ENCODE measurements around the gene RNF31.
A peak's percentile ranks its signal among the peaks of the same experiment; 100 is the strongest.

Gene RNF31

DNA sequence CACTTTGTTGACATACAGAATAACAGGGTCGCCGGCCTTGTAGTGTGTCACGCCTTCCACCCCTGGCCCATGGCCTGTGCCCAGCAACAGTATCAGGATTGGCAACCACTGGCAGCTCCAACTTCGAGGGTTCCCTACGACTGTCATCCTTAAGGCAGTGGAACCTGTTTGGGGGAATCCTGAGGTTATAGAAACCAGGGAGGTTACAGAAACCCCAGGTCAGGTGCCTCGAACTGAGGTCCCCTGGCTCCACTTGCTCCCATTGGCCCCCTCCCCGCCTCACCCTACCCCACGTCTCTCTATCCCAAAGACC lies 47.5 kb downstream of the RNF31 start:
- no peak overlapping the region for H2AFZ ChIP-seq (ENCODE audit: low read length)
- no peaks in the 10 kb centered on the region for H3K79me2 ChIP-seq (ENCODE audit: insufficient read depth, low read length)
- H3K27me3 ChIP-seq (ENCODE audit: insufficient read depth, low read length) = no peaks in the 10 kb centered on the region
- peaks cover 31% of the 10 kb centered on the region for H3K36me3 ChIP-seq (ENCODE audit: insufficient read depth, low read length)
- H4K20me1 ChIP-seq (ENCODE audit: insufficient read depth, low read length) = no peaks in the 10 kb centered on the region
- H3K9ac ChIP-seq (ENCODE audit: low read length) = peak overlapping the region; percentile 96
- TF ChIP-seq EZH2 (IDR thresholded peaks at IDR 0.05; ENCODE audit: borderline replicate concordance, low read length) = no peak
- TF ChIP-seq CTCF (IDR thresholded peaks at IDR 0.05; ENCODE audit: low read length) = no peak
- H3K4me2 ChIP-seq (ENCODE audit: low read length) = peak overlapping the region; percentile 97
- H3K9me2 ChIP-seq (ENCODE audit: low read depth, low read length) = no peaks in the 10 kb centered on the region
- no peaks in the 10 kb centered on the region for H3F3A ChIP-seq (ENCODE audit: insufficient read depth, low read length)
- H3K4me3 ChIP-seq (ENCODE audit: low read depth, low read length, poor library complexity, severe bottlenecking) = peak overlapping the region; percentile 89
- 0 out of 2 replicates have a peak, but pooled peaks cover 3% of the 10 kb centered on the region for H3K9me3 ChIP-seq (ENCODE audit: low read length)
- peak overlapping the region; percentile 92 for H3K27ac ChIP-seq (ENCODE audit: low read depth, low read length, poor library complexity, severe bottlenecking)
- H3K4me1 ChIP-seq (ENCODE audit: insufficient read depth, low read length, severe bottlenecking) = peaks cover 29% of the 10 kb centered on the region

GRCh38 chr14:24195186-24196070 lies 48.1 kb downstream of the RNF31 start, which contains the start of gene TM9SF1:
TM9SF1 (minus strand) TSS chr14:24195441; CDS start chr14:24195019, 422 bp downstream.
- TF ChIP-seq EZH2 (IDR thresholded peaks at IDR 0.05; ENCODE audit: borderline replicate concordance, low read length) (no peak), CTCF (IDR thresholded peaks at IDR 0.05; ENCODE audit: low read length) (no peak)
- peak within 1 kb of the TSS; percentile 97 for H3K4me2 ChIP-seq (ENCODE audit: low read length)
- no peaks in the 10 kb centered on the region for H3K79me2 ChIP-seq (ENCODE audit: insufficient read depth, low read length)
- H3K27me3 ChIP-seq (ENCODE audit: insufficient read depth, low read length) = no peaks in the 10 kb centered on the region
- peaks cover 34% of the 10 kb centered on the region for H3K36me3 ChIP-seq (ENCODE audit: insufficient read depth, low read length)
- H3K4me1 ChIP-seq (ENCODE audit: insufficient read depth, low read length, severe bottlenecking) = peaks cover 29% of the 10 kb centered on the region
- H3K9ac ChIP-seq (ENCODE audit: low read length) = peak within 1 kb of the TSS; percentile 96
- H3F3A ChIP-seq (ENCODE audit: insufficient read depth, low read length) = no peaks in the 10 kb centered on the region
- H3K27ac ChIP-seq (ENCODE audit: low read depth, low read length, poor library complexity, severe bottlenecking) = peak within 1 kb of the TSS; percentile 92
- peak within 1 kb of the TSS; percentile 89 for H3K4me3 ChIP-seq (ENCODE audit: low read depth, low read length, poor library complexity, severe bottlenecking)
- H3K9me3 ChIP-seq (ENCODE audit: low read length) = 0 out of 2 replicates have a peak, but pooled peaks cover 3% of the 10 kb centered on the region
- no peaks in the 10 kb centered on the region for H3K9me2 ChIP-seq (ENCODE audit: low read depth, low read length)
- no peak within 1 kb of the TSS for H2AFZ ChIP-seq (ENCODE audit: low read length)
- H4K20me1 ChIP-seq (ENCODE audit: insufficient read depth, low read length) = no peaks in the 10 kb centered on the region

- Histone ChIP-seq H3K9me2 (ENCODE audit: low read depth, low read length) (no peaks in the 10 kb centered on the region), H3K4me2 (ENCODE audit: low read length) (peak overlapping the region; percentile 97), H3K4me1 (ENCODE audit: insufficient read depth, low read length, severe bottlenecking) (peaks cover 29% of the 10 kb centered on the region), H3K79me2 (ENCODE audit: insufficient read depth, low read length) (no peaks in the 10 kb centered on the region), H2AFZ (ENCODE audit: low read length) (no peak overlapping the region), H3K9ac (ENCODE audit: low read length) (peak overlapping the region; percentile 96), H3K36me3 (ENCODE audit: insufficient read depth, low read length) (peaks cover 39% of the 10 kb centered on the region), H3K9me3 (ENCODE audit: low read length) (peaks cover 4% of the 10 kb centered on the region; the same call in 1 of the 2 replicates), H3K4me3 (ENCODE audit: low read depth, low read length, poor library complexity, severe bottlenecking) (peak overlapping the region; percentile 89), H3K27ac (ENCODE audit: low read depth, low read length, poor library complexity, severe bottlenecking) (peak overlapping the region; percentile 92), H3K27me3 (ENCODE audit: insufficient read depth, low read length) (no peaks in the 10 kb centered on the region), H4K20me1 (ENCODE audit: insufficient read depth, low read length) (no peaks in the 10 kb centered on the region), H3F3A (ENCODE audit: insufficient read depth, low read length) (no peaks in the 10 kb centered on the region)
- TF ChIP-seq EZH2 (IDR thresholded peaks at IDR 0.05; ENCODE audit: borderline replicate concordance, low read length) = no peak
- TF ChIP-seq CTCF (IDR thresholded peaks at IDR 0.05; ENCODE audit: low read length) = no peak
Measured at GRCh38 chr14:24196071-24197055, 49.1 kb downstream of the RNF31 start.
